Measurements from ENCODE around the gene NEU2. TPM values are rescaled to one million over a fixed set of nuclear protein-coding genes. Genes with fewer than 3 reads are reported as not detected.
"Not testable (repeated sequence)": the region's sequence is repeated elsewhere in the genome, so short reads cannot be mapped to it uniquely, and the experiment has no call there.

NEU2 gene
- total RNA-seq, 1 donor from 2014 or later: not detected

DNA sequence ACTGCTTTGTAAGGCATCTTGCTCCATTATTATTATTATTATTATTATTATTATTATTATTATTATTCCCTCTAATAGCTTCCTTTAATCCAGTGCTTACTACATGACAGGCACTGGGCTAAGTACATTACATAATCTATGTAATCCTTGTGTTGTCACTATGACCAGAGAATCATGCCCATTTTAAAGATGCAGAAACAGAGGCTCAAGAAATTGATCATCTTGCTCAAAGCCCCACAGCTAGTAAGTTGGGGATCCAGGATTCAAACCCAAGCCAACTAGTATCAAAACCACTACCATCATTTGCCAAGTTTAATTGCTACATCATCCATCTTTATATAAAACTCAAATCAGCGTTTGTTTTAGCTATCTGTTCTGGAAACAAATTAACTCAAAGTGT is 18.8 kb upstream of the NEU2 start:
- Mint-ChIP-seq H3K27ac (ENCODE audit: unreplicated experiment) (no peak overlapping the region), H3K27me3 (ENCODE audit: unreplicated experiment) (peaks cover 3% of the 10 kb centered on the region), H3K4me1 (ENCODE audit: unreplicated experiment) (no peaks in the 10 kb centered on the region), H3K9me3 (ENCODE audit: unreplicated experiment) (no peaks in the 10 kb centered on the region), H3K36me3 (ENCODE audit: low read depth, unreplicated experiment) (no peaks in the 10 kb centered on the region), H3K4me3 (ENCODE audit: unreplicated experiment) (no peak overlapping the region)
- DNase-seq (ENCODE audit: low spot score): no peak
- TF ChIP-seq, protein P1, sequence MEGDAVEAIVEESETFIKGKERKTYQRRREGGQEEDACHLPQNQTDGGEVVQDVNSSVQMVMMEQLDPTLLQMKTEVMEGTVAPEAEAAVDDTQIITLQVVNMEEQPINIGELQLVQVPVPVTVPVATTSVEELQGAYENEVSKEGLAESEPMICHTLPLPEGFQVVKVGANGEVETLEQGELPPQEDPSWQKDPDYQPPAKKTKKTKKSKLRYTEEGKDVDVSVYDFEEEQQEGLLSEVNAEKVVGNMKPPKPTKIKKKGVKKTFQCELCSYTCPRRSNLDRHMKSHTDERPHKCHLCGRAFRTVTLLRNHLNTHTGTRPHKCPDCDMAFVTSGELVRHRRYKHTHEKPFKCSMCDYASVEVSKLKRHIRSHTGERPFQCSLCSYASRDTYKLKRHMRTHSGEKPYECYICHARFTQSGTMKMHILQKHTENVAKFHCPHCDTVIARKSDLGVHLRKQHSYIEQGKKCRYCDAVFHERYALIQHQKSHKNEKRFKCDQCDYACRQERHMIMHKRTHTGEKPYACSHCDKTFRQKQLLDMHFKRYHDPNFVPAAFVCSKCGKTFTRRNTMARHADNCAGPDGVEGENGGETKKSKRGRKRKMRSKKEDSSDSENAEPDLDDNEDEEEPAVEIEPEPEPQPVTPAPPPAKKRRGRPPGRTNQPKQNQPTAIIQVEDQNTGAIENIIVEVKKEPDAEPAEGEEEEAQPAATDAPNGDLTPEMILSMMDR (IDR thresholded peaks at IDR 0.05; ENCODE audit: unreplicated experiment): no peak

- H3K27me3 Mint-ChIP-seq (ENCODE audit: unreplicated experiment): peaks cover 1% of the 10 kb centered on the region
- no peak overlapping the region for H3K4me3 Mint-ChIP-seq (ENCODE audit: unreplicated experiment)
- no peak for DNase-seq (ENCODE audit: low spot score)
- H3K9me3 Mint-ChIP-seq (ENCODE audit: unreplicated experiment): no peaks in the 10 kb centered on the region
- no peak overlapping the region for H3K27ac Mint-ChIP-seq (ENCODE audit: unreplicated experiment)
- TF ChIP-seq, protein P1 (IDR thresholded peaks at IDR 0.05; ENCODE audit: unreplicated experiment): no peak
- H3K36me3 Mint-ChIP-seq (ENCODE audit: low read depth, unreplicated experiment): no peaks in the 10 kb centered on the region
- H3K4me1 Mint-ChIP-seq (ENCODE audit: unreplicated experiment): no peaks in the 10 kb centered on the region
Observed at GRCh38 chr2:233015019-233015645, 17.3 kb upstream of the NEU2 start.

DNA sequence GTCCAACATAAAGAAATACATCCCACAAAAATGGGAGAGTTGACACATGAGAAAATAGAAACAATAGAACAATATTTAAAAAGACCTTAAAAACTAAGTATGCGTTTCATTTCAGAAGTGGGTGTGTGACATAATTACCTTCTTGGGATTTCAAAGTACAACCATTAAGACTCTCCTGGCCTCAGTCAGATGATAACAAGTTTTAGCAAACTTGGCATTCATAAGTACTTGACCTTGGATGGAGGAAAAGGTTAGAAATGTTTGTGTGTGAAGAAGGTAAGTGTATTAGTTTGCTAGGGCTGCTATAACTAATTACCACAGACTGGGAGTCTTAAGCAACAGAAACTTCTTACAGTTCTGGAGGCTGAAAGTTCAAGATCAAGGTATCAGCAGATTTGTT is 14.5 kb upstream of the NEU2 start:
- no peak overlapping the region for H3K4me3 Mint-ChIP-seq (ENCODE audit: unreplicated experiment)
- peaks cover 5% of the 10 kb centered on the region for H3K27me3 Mint-ChIP-seq (ENCODE audit: unreplicated experiment)
- no peaks in the 10 kb centered on the region for H3K9me3 Mint-ChIP-seq (ENCODE audit: unreplicated experiment)
- H3K4me1 Mint-ChIP-seq (ENCODE audit: unreplicated experiment): no peaks in the 10 kb centered on the region
- H3K27ac Mint-ChIP-seq (ENCODE audit: unreplicated experiment): no peak overlapping the region
- H3K36me3 Mint-ChIP-seq (ENCODE audit: low read depth, unreplicated experiment): no peaks in the 10 kb centered on the region
- DNase-seq (ENCODE audit: low spot score): no peak
- TF ChIP-seq, protein P1 (IDR thresholded peaks at IDR 0.05; ENCODE audit: unreplicated experiment): no peak

DNA sequence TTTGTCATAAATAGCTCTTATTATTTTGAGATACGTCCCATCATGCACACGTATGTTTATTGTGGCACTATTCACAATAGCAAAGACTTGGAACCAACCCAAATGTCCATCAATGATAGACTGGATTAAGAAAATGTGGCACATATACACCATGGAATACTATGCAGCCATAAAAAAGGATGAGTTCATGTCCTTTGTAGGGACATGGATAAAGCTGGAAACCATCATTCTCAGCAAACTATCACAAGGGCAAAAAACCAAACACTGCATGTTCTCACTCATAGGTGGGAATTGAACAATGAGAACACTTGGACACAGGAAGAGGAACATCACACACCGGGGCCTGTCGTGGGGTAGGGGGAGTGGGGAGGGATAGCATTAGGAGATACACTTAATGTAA is 12.9 kb upstream of the NEU2 start:
- not testable (repeated sequence) for H3K36me3 Mint-ChIP-seq (ENCODE audit: low read depth, unreplicated experiment)

GRCh38 chr2:233020454-233020853 is 12.0 kb upstream of the NEU2 start:
- Mint-ChIP-seq H3K36me3 (ENCODE audit: low read depth, unreplicated experiment) (no peaks in the 10 kb centered on the region), H3K4me3 (ENCODE audit: unreplicated experiment) (no peak overlapping the region), H3K4me1 (ENCODE audit: unreplicated experiment) (no peaks in the 10 kb centered on the region), H3K27me3 (ENCODE audit: unreplicated experiment) (peaks cover 5% of the 10 kb centered on the region), H3K27ac (ENCODE audit: unreplicated experiment) (no peak overlapping the region), H3K9me3 (ENCODE audit: unreplicated experiment) (no peaks in the 10 kb centered on the region)
- TF ChIP-seq, protein P1 (IDR thresholded peaks at IDR 0.05; ENCODE audit: unreplicated experiment): no peak
- no peak for DNase-seq (ENCODE audit: low spot score)

More for the DNA sequence above, 12.9 kb upstream of the NEU2 start:
- H3K9me3 Mint-ChIP-seq (ENCODE audit: unreplicated experiment); DNase-seq (ENCODE audit: low spot score); H3K27ac Mint-ChIP-seq (ENCODE audit: unreplicated experiment); H3K4me3 Mint-ChIP-seq (ENCODE audit: unreplicated experiment); H3K4me1 Mint-ChIP-seq (ENCODE audit: unreplicated experiment); H3K27me3 Mint-ChIP-seq (ENCODE audit: unreplicated experiment): not testable (repeated sequence)
